Measurements from ENCODE around the gene LRRC26.

The LRRC26 gene

DNA sequence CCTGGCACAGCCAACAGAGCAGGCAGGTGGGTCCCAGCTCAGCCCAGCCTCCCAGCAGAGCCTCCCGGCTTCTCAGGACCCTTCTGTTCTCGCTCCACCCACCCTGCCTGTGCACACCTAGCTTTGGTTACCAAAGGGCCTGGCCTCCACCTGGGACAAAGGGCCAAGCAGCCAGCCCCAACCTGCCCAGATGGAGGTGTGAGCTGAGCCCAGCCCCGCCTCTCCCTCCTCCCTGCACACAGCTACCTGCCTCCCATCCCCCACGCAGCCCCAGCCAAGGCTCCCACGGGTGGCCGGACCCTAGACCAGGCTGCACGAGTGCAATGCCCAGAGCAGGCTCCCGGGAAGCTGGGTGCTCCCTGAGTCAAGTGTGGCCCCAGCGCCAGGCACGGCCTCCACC, 25.1 kb upstream of the LRRC26 start:
- H3K27me3 Mint-ChIP-seq (ENCODE audit: low read depth, poor library complexity): no peaks in the 10 kb centered on the region
- peaks cover 4% of the 10 kb centered on the region for H3K36me3 Mint-ChIP-seq (ENCODE audit: low read depth)
- H3K4me3 Mint-ChIP-seq: no peak overlapping the region
- TF ChIP-seq CTCF (IDR thresholded peaks at IDR 0.05): no peak
- peaks cover 15% of the 10 kb centered on the region for H3K4me1 Mint-ChIP-seq
- H3K27ac Mint-ChIP-seq: peak overlapping the region; percentile 57
- DNase-seq: no peak
- no peaks in the 10 kb centered on the region for H3K9me3 Mint-ChIP-seq

DNA sequence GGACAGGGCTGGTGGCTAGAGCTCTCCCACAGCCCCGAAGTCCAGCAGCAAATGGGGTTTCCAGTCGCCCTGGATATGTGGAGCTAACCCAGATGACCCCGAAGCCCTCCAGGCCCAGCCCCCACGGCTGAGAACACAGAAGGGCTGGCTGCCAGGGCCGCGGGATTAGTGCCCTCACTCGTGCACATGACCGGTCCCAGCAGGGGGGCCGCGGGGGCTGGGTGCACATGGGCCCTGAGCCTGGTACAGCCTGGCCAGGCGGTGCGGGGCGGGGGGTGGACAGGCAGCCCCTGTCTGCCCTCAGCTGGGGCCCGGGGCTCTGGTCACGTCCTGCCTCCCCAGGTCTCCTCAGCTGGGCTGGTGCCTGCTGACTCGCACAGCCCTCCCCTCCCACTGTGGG, 24.5 kb upstream of the LRRC26 start:
- H3K4me1 Mint-ChIP-seq: peaks cover 16% of the 10 kb centered on the region
- peaks cover 4% of the 10 kb centered on the region for H3K36me3 Mint-ChIP-seq (ENCODE audit: low read depth)
- no peak overlapping the region for H3K27ac Mint-ChIP-seq
- no peaks in the 10 kb centered on the region for H3K27me3 Mint-ChIP-seq (ENCODE audit: low read depth, poor library complexity)
- no peak for TF ChIP-seq CTCF (IDR thresholded peaks at IDR 0.05)
- H3K4me3 Mint-ChIP-seq: no peak overlapping the region
- no peak for DNase-seq
- no peaks in the 10 kb centered on the region for H3K9me3 Mint-ChIP-seq

DNA sequence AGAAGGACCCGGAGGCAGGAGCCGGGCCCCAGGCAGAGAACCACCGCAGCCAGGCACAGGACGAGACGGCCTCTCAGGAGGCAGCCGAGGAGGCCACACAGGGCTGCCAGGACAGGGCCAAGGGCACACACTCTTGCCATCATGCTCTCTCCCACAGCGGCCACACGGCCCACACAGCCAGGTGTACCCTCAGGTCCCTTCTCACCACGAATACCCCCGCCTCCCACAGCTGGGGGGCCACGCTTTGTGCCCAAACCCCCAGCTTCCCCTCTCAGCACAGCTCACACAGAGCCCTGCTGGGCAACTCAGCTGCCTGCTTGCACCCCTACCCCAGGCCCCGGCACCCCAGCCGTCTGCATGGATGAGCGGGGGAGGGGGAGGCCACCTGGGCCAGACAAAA, 23.9 kb upstream of the LRRC26 start:
- Mint-ChIP-seq H3K36me3 (ENCODE audit: low read depth) (peaks cover 4% of the 10 kb centered on the region), H3K27ac (no peak overlapping the region), H3K4me1 (peaks cover 19% of the 10 kb centered on the region), H3K4me3 (no peak overlapping the region), H3K9me3 (no peaks in the 10 kb centered on the region), H3K27me3 (ENCODE audit: low read depth, poor library complexity) (no peaks in the 10 kb centered on the region)
- DNase-seq: no peak
- no peak for TF ChIP-seq CTCF (IDR thresholded peaks at IDR 0.05)

DNA sequence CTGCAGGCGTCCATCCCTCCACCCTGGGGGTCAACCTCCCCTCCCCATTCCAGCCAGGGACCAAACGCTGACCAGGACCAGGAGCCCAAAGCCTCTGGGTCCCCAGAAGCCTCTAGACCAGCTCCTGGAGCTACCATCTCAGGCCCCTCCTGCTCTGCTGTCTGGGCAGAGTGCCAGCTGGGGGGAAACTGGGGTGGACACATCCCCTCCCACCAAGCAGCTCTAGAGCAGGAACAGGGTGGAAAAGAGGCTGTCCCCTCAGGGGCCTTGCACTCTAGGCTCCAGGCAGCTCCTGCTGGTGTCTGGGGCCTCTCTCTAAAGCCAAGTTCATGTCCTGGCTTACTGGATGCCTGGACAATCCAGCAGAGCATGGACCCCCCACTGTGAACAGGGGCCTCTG, 23.0 kb upstream of the LRRC26 start:
- Mint-ChIP-seq H3K27ac (no peak overlapping the region), H3K4me1 (peaks cover 18% of the 10 kb centered on the region), H3K27me3 (ENCODE audit: low read depth, poor library complexity) (no peaks in the 10 kb centered on the region), H3K4me3 (no peak overlapping the region), H3K9me3 (no peaks in the 10 kb centered on the region), H3K36me3 (ENCODE audit: low read depth) (peaks cover 4% of the 10 kb centered on the region)
- no peak for DNase-seq
- TF ChIP-seq CTCF (IDR thresholded peaks at IDR 0.05): no peak

DNA sequence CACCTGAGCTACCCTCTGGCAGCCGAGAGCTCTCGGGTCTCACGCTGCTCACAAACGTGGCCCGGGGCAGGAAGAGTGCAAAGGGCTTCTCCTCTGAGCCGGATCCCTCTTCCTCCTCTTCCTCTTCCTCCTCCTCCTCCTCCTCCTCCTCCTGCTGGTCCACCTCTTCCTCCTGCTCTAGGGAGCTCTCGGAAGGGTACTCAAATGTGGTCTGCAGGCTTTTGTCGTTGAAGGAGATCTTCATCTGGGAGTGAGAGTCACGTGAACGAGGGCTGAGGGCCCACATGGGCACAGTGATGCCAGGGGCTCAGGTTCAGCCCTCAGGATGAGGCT, 22.6 kb upstream of the LRRC26 start:
- H3K4me1 Mint-ChIP-seq: peaks cover 22% of the 10 kb centered on the region
- no peaks in the 10 kb centered on the region for H3K27me3 Mint-ChIP-seq (ENCODE audit: low read depth, poor library complexity)
- no peak overlapping the region for H3K27ac Mint-ChIP-seq
- TF ChIP-seq CTCF (IDR thresholded peaks at IDR 0.05): no peak
- H3K4me3 Mint-ChIP-seq: no peak overlapping the region
- DNase-seq: no peak
- H3K9me3 Mint-ChIP-seq: no peaks in the 10 kb centered on the region
- peaks cover 4% of the 10 kb centered on the region for H3K36me3 Mint-ChIP-seq (ENCODE audit: low read depth)

- H3K9me3 Mint-ChIP-seq: no peaks in the 10 kb centered on the region
- no peak overlapping the region for H3K4me3 Mint-ChIP-seq
- TF ChIP-seq CTCF (IDR thresholded peaks at IDR 0.05): no peak
- DNase-seq: no peak
- no peaks in the 10 kb centered on the region for H3K27me3 Mint-ChIP-seq (ENCODE audit: low read depth, poor library complexity)
- H3K4me1 Mint-ChIP-seq: peaks cover 28% of the 10 kb centered on the region
- H3K27ac Mint-ChIP-seq: no peak overlapping the region
- peaks cover 4% of the 10 kb centered on the region for H3K36me3 Mint-ChIP-seq (ENCODE audit: low read depth)
Observed at GRCh38 chr9:137191691-137192447, 22.0 kb upstream of the LRRC26 start.

Data from nephron progenitor cell (in vitro differentiated cells).